ENCODE measurements around the gene HAL. TPM values are rescaled to one million over a fixed set of nuclear protein-coding genes. Genes with fewer than 3 reads are reported as not detected.

HAL gene
- total RNA-seq, 1 experiment from 2014 or later, result 1.8 TPM

- H3K27me3 ChIP-seq (ENCODE audit: insufficient read depth, low read length), result no peaks in the 10 kb centered on the region
- intact Hi-C loops (cut with micrococcal nuclease), result no loop called here
- DNase-seq (ENCODE audit: low read depth, low spot score), result no peak
- ChIA-PET CTCF (no interaction called here), RAD21 (ENCODE audit: low non-redundant PET in 1 of 2, low total read pairs in 2 of 2, uncharacterized antibody in 2 of 2, unreplicated experiment in 2 of 2) (no interaction called here), POLR2A (no interaction called here)
- no peak overlapping the region for H3K4me2 ChIP-seq (ENCODE audit: low read length)
- H3K79me2 ChIP-seq (ENCODE audit: insufficient read depth, low read length), result no peaks in the 10 kb centered on the region
- H3K9ac ChIP-seq (ENCODE audit: low read length), result no peak overlapping the region
- H3K9me2 ChIP-seq (ENCODE audit: insufficient read depth), result no peaks in the 10 kb centered on the region
- TF ChIP-seq, protein P1, sequence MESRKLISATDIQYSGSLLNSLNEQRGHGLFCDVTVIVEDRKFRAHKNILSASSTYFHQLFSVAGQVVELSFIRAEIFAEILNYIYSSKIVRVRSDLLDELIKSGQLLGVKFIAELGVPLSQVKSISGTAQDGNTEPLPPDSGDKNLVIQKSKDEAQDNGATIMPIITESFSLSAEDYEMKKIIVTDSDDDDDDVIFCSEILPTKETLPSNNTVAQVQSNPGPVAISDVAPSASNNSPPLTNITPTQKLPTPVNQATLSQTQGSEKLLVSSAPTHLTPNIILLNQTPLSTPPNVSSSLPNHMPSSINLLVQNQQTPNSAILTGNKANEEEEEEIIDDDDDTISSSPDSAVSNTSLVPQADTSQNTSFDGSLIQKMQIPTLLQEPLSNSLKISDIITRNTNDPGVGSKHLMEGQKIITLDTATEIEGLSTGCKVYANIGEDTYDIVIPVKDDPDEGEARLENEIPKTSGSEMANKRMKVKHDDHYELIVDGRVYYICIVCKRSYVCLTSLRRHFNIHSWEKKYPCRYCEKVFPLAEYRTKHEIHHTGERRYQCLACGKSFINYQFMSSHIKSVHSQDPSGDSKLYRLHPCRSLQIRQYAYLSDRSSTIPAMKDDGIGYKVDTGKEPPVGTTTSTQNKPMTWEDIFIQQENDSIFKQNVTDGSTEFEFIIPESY (IDR thresholded peaks at IDR 0.05; ENCODE audit: extremely low read depth, insufficient replicate concordance, low read length), result no peak
- no peak for TF ChIP-seq TCF7L2 (IDR thresholded peaks at IDR 0.05; ENCODE audit: borderline replicate concordance, extremely low read depth, insufficient read depth, insufficient read length)
- TF ChIP-seq ZFX (IDR thresholded peaks at IDR 0.05), result no peak
- no peak for ATAC-seq
- no peak overlapping the region for H3K27ac ChIP-seq (ENCODE audit: low read depth, low read length)
- H2AFZ ChIP-seq (ENCODE audit: low read depth, low read length, poor library complexity, severe bottlenecking), result no peak overlapping the region
- H3K4me1 ChIP-seq (ENCODE audit: control insufficient read depth in 1 of 2, insufficient read depth in 2 of 2, low read length in 2 of 2), result no peaks in the 10 kb centered on the region
- BruUV-seq (replicated peaks), result no TSS peak
- H3K4me3 ChIP-seq (replicated peaks in 1 of 2; ENCODE audit: low read depth in 1 of 2, low read length in 2 of 2), result no peak overlapping the region
- no peaks in the 10 kb centered on the region for H4K20me1 ChIP-seq (ENCODE audit: insufficient read depth)
- no peaks in the 10 kb centered on the region for H3K9me3 ChIP-seq (ENCODE audit: control insufficient read depth in 1 of 2, insufficient read depth in 1 of 2, low read depth in 1 of 2, low read length in 2 of 2)
- no peaks in the 10 kb centered on the region; a peak in 1 of 4 replicates for H3K36me3 ChIP-seq (ENCODE audit: control insufficient read depth in 1 of 2, insufficient read depth in 2 of 2, low read length in 2 of 2)
These were observed 2.2 kb downstream of the HAL start for GRCh38 chr12:95993907-95994306.

GRCh38 chr12:95990136-95990535 is 6.0 kb downstream of the HAL start:
- Histone ChIP-seq H2AFZ (ENCODE audit: low read depth, low read length, poor library complexity, severe bottlenecking) (no peak overlapping the region), H3K79me2 (ENCODE audit: insufficient read depth, low read length) (no peaks in the 10 kb centered on the region), H3K9ac (ENCODE audit: low read length) (no peak overlapping the region), H3K4me2 (ENCODE audit: low read length) (no peak overlapping the region), H3K27ac (ENCODE audit: low read depth, low read length) (no peak overlapping the region), H4K20me1 (ENCODE audit: insufficient read depth) (no peaks in the 10 kb centered on the region), H3K4me3 (replicated peaks in 1 of 2; ENCODE audit: low read depth in 1 of 2, low read length in 2 of 2) (no peak overlapping the region), H3K27me3 (ENCODE audit: insufficient read depth, low read length) (no peaks in the 10 kb centered on the region), H3K9me3 (ENCODE audit: control insufficient read depth in 1 of 2, insufficient read depth in 1 of 2, low read depth in 1 of 2, low read length in 2 of 2) (no peaks in the 10 kb centered on the region), H3K9me2 (ENCODE audit: insufficient read depth) (no peaks in the 10 kb centered on the region), H3K4me1 (ENCODE audit: control insufficient read depth in 1 of 2, insufficient read depth in 2 of 2, low read length in 2 of 2) (no peaks in the 10 kb centered on the region), H3K36me3 (ENCODE audit: control insufficient read depth in 1 of 2, insufficient read depth in 2 of 2, low read length in 2 of 2) (no peaks in the 10 kb centered on the region; a peak in 1 of 4 replicates)
- intact Hi-C loops (cut with micrococcal nuclease), result no loop called here
- no peak for ATAC-seq
- no TSS peak for BruUV-seq (replicated peaks)
- DNase-seq (ENCODE audit: low read depth, low spot score), result no peak
- CTCF ChIA-PET, result interaction anchor here (1.7 kb wide), 1 partner anchor 8 kb away, joined by 6 read pairs; no protein-coding TSS in a partner anchor
- POLR2A ChIA-PET, result no interaction called here
- RAD21 ChIA-PET (ENCODE audit: low non-redundant PET in 1 of 2, low total read pairs in 2 of 2, uncharacterized antibody in 2 of 2, unreplicated experiment in 2 of 2), result no interaction called here
- TF ChIP-seq EZH2 (IDR thresholded peaks at IDR 0.05) (no peak), ELF1 (IDR thresholded peaks at IDR 0.05; ENCODE audit: borderline replicate concordance, low read depth) (no peak), CEBPB (IDR thresholded peaks at IDR 0.05; ENCODE audit: low read depth) (no peak), EZH2phosphoT487 (IDR thresholded peaks at IDR 0.05; ENCODE audit: borderline replicate concordance) (no peak), FOSL1 (IDR thresholded peaks at IDR 0.05; ENCODE audit: low read depth) (no peak), YY1 (IDR thresholded peaks at IDR 0.05; ENCODE audit: extremely low read depth, insufficient replicate concordance, low read depth, low read length) (no peak), TCF7L2 (IDR thresholded peaks at IDR 0.05; ENCODE audit: borderline replicate concordance, extremely low read depth, insufficient read depth, insufficient read length) (no peak), REST (IDR thresholded peaks at IDR 0.05; ENCODE audit: low read depth) (no peak), ATF3 (IDR thresholded peaks at IDR 0.05) (no peak), SRF (IDR thresholded peaks at IDR 0.05; ENCODE audit: low read depth) (no peak)
